ENCODE measurements around the gene KLHL34. TPM values are rescaled to one million over a fixed set of nuclear protein-coding genes. Genes with fewer than 3 reads are reported as not detected.

KLHL34 gene
- total RNA-seq, 1 experiment from 2014 or later, result not detected

- no peak for TF ChIP-seq CTCF (IDR thresholded peaks at IDR 0.05; ENCODE audit: unreplicated experiment)
- H3K4me1 Mint-ChIP-seq (ENCODE audit: insufficient read depth, unreplicated experiment), result no peaks in the 10 kb centered on the region
- no peaks in the 10 kb centered on the region for H3K36me3 Mint-ChIP-seq (ENCODE audit: insufficient read depth, unreplicated experiment)
- no TSS peak for BruUV-seq (replicated peaks)
- no peak overlapping the region for H3K27ac Mint-ChIP-seq (ENCODE audit: low read depth, unreplicated experiment)
- no peak overlapping the region for H3K4me3 Mint-ChIP-seq (ENCODE audit: unreplicated experiment)
- H3K9me3 Mint-ChIP-seq (ENCODE audit: unreplicated experiment), result no peaks in the 10 kb centered on the region
- no peak for DNase-seq (ENCODE audit: unreplicated experiment)
- CTCF ChIA-PET, result no interaction called here
- intact Hi-C loops (cut with micrococcal nuclease), result no loop called here
- peaks cover 66% of the 10 kb centered on the region for H3K27me3 Mint-ChIP-seq (ENCODE audit: insufficient read depth, unreplicated experiment)
- POLR2A ChIA-PET, result no interaction called here
Measured at GRCh38 chrX:21683941-21684340, 25.8 kb upstream of the KLHL34 start.

DNA sequence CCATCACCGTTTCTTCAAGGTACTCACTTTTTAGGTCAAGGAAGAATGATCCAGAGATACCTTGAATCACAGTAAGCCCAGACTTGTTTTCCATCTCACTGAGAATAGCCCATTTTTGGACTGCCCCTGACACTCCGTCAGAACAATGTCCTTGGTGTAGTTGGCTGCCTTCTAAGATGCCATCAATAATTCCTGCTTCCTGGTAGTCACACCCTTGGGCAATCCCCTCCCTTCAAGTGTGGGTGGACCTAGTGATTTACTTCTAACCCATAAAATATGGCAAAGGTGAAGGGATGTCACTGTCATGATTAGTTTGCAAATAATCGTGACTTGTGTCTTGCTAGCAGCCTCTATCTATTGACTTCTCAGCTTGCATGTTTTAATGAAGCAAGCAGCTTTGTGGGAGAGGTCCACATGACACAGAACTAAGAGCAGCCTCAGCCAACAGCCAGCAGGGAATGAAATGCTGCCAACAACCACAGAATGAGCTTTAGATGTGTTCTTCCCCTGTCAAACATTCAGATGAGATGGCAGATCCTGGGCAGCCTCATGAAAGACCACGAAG lies 20.0 kb upstream of the KLHL34 start:
- Mint-ChIP-seq H3K4me1 (ENCODE audit: insufficient read depth, unreplicated experiment) (no peaks in the 10 kb centered on the region), H3K4me3 (ENCODE audit: unreplicated experiment) (no peak overlapping the region), H3K36me3 (ENCODE audit: insufficient read depth, unreplicated experiment) (no peaks in the 10 kb centered on the region), H3K9me3 (ENCODE audit: unreplicated experiment) (no peaks in the 10 kb centered on the region), H3K27ac (ENCODE audit: low read depth, unreplicated experiment) (no peak overlapping the region), H3K27me3 (ENCODE audit: insufficient read depth, unreplicated experiment) (peaks cover 97% of the 10 kb centered on the region)
- no TSS peak for BruUV-seq (replicated peaks)
- ChIA-PET POLR2A (no interaction called here), CTCF (no interaction called here)
- TF ChIP-seq CTCF (IDR thresholded peaks at IDR 0.05; ENCODE audit: unreplicated experiment), result no peak
- intact Hi-C loops (cut with micrococcal nuclease), result no loop called here
- DNase-seq (ENCODE audit: unreplicated experiment), result no peak

GRCh38 chrX:21675931-21676330 lies 17.8 kb upstream of the KLHL34 start:
- BruUV-seq (replicated peaks), result no TSS peak
- no peak overlapping the region for H3K27ac Mint-ChIP-seq (ENCODE audit: low read depth, unreplicated experiment)
- TF ChIP-seq CTCF (IDR thresholded peaks at IDR 0.05; ENCODE audit: unreplicated experiment), result no peak
- H3K4me1 Mint-ChIP-seq (ENCODE audit: insufficient read depth, unreplicated experiment), result no peaks in the 10 kb centered on the region
- H3K4me3 Mint-ChIP-seq (ENCODE audit: unreplicated experiment), result no peak overlapping the region
- no peaks in the 10 kb centered on the region for H3K9me3 Mint-ChIP-seq (ENCODE audit: unreplicated experiment)
- no peaks in the 10 kb centered on the region for H3K36me3 Mint-ChIP-seq (ENCODE audit: insufficient read depth, unreplicated experiment)
- intact Hi-C loops (cut with micrococcal nuclease), result no loop called here
- CTCF ChIA-PET, result interaction anchor here (0.7 to 2.2 kb wide), 2 partner anchors 142 to 1146 kb away, joined by 4 read pairs; no protein-coding TSS in a partner anchor
- H3K27me3 Mint-ChIP-seq (ENCODE audit: insufficient read depth, unreplicated experiment), result peaks cover 82% of the 10 kb centered on the region
- DNase-seq (ENCODE audit: unreplicated experiment), result no peak
- POLR2A ChIA-PET, result no interaction called here

- ChIA-PET CTCF (interaction anchor here (2.2 kb wide), 1 partner anchor 1145 kb away, joined by 4 read pairs; no protein-coding TSS in a partner anchor), POLR2A (no interaction called here)
- no peaks in the 10 kb centered on the region for H3K9me3 Mint-ChIP-seq (ENCODE audit: unreplicated experiment)
- no peak for TF ChIP-seq CTCF (IDR thresholded peaks at IDR 0.05; ENCODE audit: unreplicated experiment)
- H3K4me1 Mint-ChIP-seq (ENCODE audit: insufficient read depth, unreplicated experiment), result no peaks in the 10 kb centered on the region
- intact Hi-C loops (cut with micrococcal nuclease), result no loop called here
- H3K4me3 Mint-ChIP-seq (ENCODE audit: unreplicated experiment), result no peak overlapping the region
- H3K36me3 Mint-ChIP-seq (ENCODE audit: insufficient read depth, unreplicated experiment), result no peaks in the 10 kb centered on the region
- no peak overlapping the region for H3K27ac Mint-ChIP-seq (ENCODE audit: low read depth, unreplicated experiment)
- BruUV-seq (replicated peaks), result no TSS peak
- no peak for DNase-seq (ENCODE audit: unreplicated experiment)
- H3K27me3 Mint-ChIP-seq (ENCODE audit: insufficient read depth, unreplicated experiment), result peaks cover 72% of the 10 kb centered on the region
Measured at GRCh38 chrX:21674430-21675186, 16.5 kb upstream of the KLHL34 start.
